ENCODE measurements around the gene TBCD.

The TBCD gene

GRCh38 chr17:82839617-82840292 lies 87.9 kb downstream of the TBCD start, which contains the start of gene ZNF750:
TSS of gene ZNF750 (minus strand) at chr17:82840022. CDS start at chr17:82832454, 7,568 bp downstream.
- TF ChIP-seq, protein P1, sequence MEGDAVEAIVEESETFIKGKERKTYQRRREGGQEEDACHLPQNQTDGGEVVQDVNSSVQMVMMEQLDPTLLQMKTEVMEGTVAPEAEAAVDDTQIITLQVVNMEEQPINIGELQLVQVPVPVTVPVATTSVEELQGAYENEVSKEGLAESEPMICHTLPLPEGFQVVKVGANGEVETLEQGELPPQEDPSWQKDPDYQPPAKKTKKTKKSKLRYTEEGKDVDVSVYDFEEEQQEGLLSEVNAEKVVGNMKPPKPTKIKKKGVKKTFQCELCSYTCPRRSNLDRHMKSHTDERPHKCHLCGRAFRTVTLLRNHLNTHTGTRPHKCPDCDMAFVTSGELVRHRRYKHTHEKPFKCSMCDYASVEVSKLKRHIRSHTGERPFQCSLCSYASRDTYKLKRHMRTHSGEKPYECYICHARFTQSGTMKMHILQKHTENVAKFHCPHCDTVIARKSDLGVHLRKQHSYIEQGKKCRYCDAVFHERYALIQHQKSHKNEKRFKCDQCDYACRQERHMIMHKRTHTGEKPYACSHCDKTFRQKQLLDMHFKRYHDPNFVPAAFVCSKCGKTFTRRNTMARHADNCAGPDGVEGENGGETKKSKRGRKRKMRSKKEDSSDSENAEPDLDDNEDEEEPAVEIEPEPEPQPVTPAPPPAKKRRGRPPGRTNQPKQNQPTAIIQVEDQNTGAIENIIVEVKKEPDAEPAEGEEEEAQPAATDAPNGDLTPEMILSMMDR (IDR thresholded peaks at IDR 0.05; ENCODE audit: extremely low read depth, missing control alignments) = no peak

DNA sequence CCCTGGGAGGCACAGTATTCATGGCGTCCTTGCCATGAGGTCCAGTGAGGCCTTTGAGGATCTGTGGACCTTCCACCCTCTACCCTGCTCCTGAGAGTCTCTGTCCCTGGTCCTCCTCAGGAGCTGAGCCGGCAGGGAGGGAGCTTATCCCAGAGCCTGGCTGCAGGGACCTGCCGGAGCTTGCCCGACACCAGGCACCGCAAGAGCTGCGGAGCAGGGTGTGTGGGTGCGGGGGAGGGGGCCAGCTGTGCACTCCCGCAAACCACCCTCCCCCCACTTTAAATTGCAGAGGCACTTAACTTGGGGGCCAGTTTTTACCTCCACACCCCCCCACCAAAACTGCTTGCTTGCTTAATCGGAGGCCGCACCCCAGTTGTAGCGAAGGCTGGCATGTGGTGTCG lies 88.6 kb downstream of the TBCD start:
- TF ChIP-seq, protein P1 (IDR thresholded peaks at IDR 0.05; ENCODE audit: extremely low read depth, missing control alignments) = no peak
- DNase-seq (ENCODE audit: low spot score) = no peak

More at GRCh38 chr17:82839617-82840292, 87.9 kb downstream of the TBCD start, which contains the start of gene ZNF750:
- no peak for DNase-seq (ENCODE audit: low spot score)

- TF ChIP-seq, protein P1 (IDR thresholded peaks at IDR 0.05; ENCODE audit: extremely low read depth, missing control alignments) = no peak
- no peak for DNase-seq (ENCODE audit: low spot score)
Observed at GRCh38 chr17:82841921-82842596, 90.2 kb downstream of the TBCD start.

DNA sequence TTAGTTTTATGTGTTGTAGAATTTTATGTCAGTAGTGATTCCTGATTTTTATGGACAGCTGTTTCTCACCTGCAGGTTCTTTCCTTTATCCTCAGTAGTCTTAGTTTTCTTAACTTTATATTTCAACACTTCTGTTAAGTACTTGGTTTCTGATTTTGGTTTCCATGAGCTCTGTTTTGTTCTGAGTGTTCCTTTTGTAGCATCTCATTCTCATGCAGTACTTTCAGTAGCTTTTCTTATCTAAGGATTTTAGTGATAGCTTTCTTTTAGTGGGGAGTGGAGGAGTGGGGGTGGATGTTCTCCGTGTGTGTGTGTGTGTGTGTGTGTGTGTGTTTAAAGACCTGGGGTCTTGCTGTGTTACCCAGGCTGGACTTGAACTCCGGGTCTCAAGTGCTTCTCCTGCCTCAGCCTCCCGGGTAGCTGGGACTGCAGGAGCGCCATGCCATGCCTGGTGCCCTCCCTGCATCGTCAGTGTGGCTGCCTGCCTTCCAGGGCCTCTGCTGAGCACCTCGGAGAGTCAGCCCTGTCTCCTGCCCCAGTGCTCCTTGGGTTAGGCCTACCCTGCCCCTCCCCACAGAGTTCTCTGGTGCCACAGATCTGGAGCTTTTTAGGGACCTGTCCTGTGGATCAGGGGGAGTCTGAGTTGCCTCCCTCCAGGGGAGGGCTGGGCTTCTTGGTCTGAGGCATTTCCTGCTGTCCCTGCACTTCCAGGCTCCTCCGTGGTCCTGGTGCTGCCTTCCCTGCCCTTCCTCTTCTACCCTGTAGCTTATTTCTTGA lies 92.2 kb downstream of the TBCD start:
- DNase-seq (ENCODE audit: low spot score) = no peak
- TF ChIP-seq, protein P1 (IDR thresholded peaks at IDR 0.05; ENCODE audit: extremely low read depth, missing control alignments) = no peak

DNA sequence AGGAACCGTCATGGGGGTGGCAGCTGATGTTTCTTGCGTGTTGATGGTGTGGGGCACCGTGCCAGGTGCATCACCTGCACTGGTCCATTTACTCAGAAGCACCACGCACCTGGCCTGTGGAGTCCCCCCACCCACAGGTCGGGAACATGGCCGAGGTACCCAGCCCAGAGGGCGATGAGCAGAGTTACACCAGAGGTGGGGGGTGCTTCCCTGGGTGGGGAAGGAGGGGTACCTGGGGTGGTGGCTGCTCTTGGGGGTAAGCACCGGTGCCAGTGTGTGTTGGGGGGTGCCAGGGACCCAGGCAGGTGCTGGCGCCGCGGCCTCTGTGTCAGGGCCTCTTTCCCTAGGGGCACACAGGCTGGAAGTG lies 92.9 kb downstream of the TBCD start:
- TF ChIP-seq, protein P1 (IDR thresholded peaks at IDR 0.05; ENCODE audit: extremely low read depth, missing control alignments) = no peak
- DNase-seq (ENCODE audit: low spot score) = no peak

GRCh38 chr17:82845163-82845807 lies 93.4 kb downstream of the TBCD start:
- TF ChIP-seq, protein P1 (IDR thresholded peaks at IDR 0.05; ENCODE audit: extremely low read depth, missing control alignments) = no peak
- DNase-seq (ENCODE audit: low spot score) = no peak
